MM.1S (cell line): ENCODE results near the gene SHANK3.

Experiments used
- CTCF ChIP-seq: fragments of 300-600 bp; sonication (generic); IDR thresholded peaks from 2 replicates; pipeline ENCODE4 v1.5.1; 2016; ENCODE audit warnings: antibody characterized with exemption, low read length, mixed read lengths
- EZH2 ChIP-seq: fragments of 300-600 bp; sonication (generic); optimal IDR thresholded peaks from 2 replicates; pipeline ENCODE3; 2017; ENCODE audit warnings: low read depth, mild to moderate bottlenecking, antibody characterized with exemption, low read length, mixed read lengths
- EZH2phosphoT487 ChIP-seq: fragments of 300-600 bp; sonication (generic); IDR thresholded peaks from 2 replicates; pipeline ENCODE4 v1.6.1; 2018; ENCODE audit warnings: antibody characterized with exemption, low read length

- no peak for TF ChIP-seq EZH2
- no peak for TF ChIP-seq CTCF
- no peak for TF ChIP-seq EZH2phosphoT487
Measured at GRCh38 chr22:50675553-50676179, 3.0 kb downstream of the SHANK3 start.
